ENCODE measurements around the gene ACD. TPM values are rescaled to one million over a fixed set of nuclear protein-coding genes. Genes with fewer than 3 reads are reported as not detected.

ACD gene
- total and polyA plus RNA-seq, 9 of the 15 experiments (the other 6 are each of a cell fraction or from before 2014, with no cell fraction given), result 4.2 to 47.4 (median 19.2) TPM

- no peak for TF ChIP-seq TEAD4 (IDR thresholded peaks at IDR 0.05; ENCODE audit: low read length)
- TF ChIP-seq TEAD4 (CRISPR knock-in tag; IDR thresholded peaks at IDR 0.05; ENCODE audit: borderline replicate concordance), result no peak
- no peak for TF ChIP-seq ZSCAN29 (IDR thresholded peaks at IDR 0.05)
- no peak for TF ChIP-seq TCF7L2 (IDR thresholded peaks at IDR 0.05; ENCODE audit: low read depth, low read length)
- TF ChIP-seq KDM2B (CRISPR knock-in tag; IDR thresholded peaks at IDR 0.05), result no peak
- no peak for TF ChIP-seq TAF9B (IDR thresholded peaks at IDR 0.05; ENCODE audit: partially characterized antibody)
- TF ChIP-seq CREB1 (IDR thresholded peaks at IDR 0.05), result no peak
- no peak for TF ChIP-seq CREB1 (CRISPR knock-in tag; IDR thresholded peaks at IDR 0.05)
- no peak for TF ChIP-seq ELF1 (tag; IDR thresholded peaks at IDR 0.05)
- no peak for TF ChIP-seq DMBX1 (CRISPR knock-in tag; IDR thresholded peaks at IDR 0.05; ENCODE audit: borderline replicate concordance)
- TF ChIP-seq FOSL1 (tag; conservative IDR thresholded peaks at IDR 0.05), result no peak
- peak; percentile 66; the same call in 1 of the 2 replicates for TF ChIP-seq PHF8 (IDR thresholded peaks at IDR 0.05; ENCODE audit: borderline replicate concordance, low read length)
- no peak for TF ChIP-seq BRD9 (IDR thresholded peaks at IDR 0.05; ENCODE audit: low read depth, partially characterized antibody)
- no peak for TF ChIP-seq MAFF (IDR thresholded peaks at IDR 0.05; ENCODE audit: low read length)
- no peak for TF ChIP-seq ARID3A (IDR thresholded peaks at IDR 0.05; ENCODE audit: borderline replicate concordance, low read depth, low read length)
- TF ChIP-seq ZNF408 (CRISPR knock-in tag; IDR thresholded peaks at IDR 0.05; ENCODE audit: low read depth), result no peak
- TF ChIP-seq BHLHE40 (IDR thresholded peaks at IDR 0.05; ENCODE audit: low read length), result no peak
- peak; percentile 44 to 61; a peak in 3 of 4 replicates for TF ChIP-seq NRF1 (conservative IDR thresholded peaks at IDR 0.05 in 1 of 2, IDR thresholded peaks at IDR 0.05 in 1 of 2)
- TF ChIP-seq, protein P1, sequence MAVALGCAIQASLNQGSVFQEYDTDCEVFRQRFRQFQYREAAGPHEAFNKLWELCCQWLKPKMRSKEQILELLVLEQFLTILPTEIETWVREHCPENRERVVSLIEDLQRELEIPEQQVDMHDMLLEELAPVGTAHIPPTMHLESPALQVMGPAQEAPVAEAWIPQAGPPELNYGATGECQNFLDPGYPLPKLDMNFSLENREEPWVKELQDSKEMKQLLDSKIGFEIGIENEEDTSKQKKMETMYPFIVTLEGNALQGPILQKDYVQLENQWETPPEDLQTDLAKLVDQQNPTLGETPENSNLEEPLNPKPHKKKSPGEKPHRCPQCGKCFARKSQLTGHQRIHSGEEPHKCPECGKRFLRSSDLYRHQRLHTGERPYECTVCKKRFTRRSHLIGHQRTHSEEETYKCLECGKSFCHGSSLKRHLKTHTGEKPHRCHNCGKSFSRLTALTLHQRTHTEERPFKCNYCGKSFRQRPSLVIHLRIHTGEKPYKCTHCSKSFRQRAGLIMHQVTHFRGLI (CRISPR knock-in tag; IDR thresholded peaks at IDR 0.05), result no peak
- TF ChIP-seq ZNF175 (CRISPR knock-in tag; IDR thresholded peaks at IDR 0.05; ENCODE audit: low read depth), result no peak
- no peak for TF ChIP-seq ZNF75A (CRISPR knock-in tag; IDR thresholded peaks at IDR 0.05)
- TF ChIP-seq, protein P2, sequence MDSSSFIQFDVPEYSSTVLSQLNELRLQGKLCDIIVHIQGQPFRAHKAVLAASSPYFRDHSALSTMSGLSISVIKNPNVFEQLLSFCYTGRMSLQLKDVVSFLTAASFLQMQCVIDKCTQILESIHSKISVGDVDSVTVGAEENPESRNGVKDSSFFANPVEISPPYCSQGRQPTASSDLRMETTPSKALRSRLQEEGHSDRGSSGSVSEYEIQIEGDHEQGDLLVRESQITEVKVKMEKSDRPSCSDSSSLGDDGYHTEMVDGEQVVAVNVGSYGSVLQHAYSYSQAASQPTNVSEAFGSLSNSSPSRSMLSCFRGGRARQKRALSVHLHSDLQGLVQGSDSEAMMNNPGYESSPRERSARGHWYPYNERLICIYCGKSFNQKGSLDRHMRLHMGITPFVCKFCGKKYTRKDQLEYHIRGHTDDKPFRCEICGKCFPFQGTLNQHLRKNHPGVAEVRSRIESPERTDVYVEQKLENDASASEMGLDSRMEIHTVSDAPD (CRISPR knock-in tag; IDR thresholded peaks at IDR 0.05), result no peak
- TF ChIP-seq TARDBP (IDR thresholded peaks at IDR 0.05), result no peak
- no peak for TF ChIP-seq ZZZ3 (IDR thresholded peaks at IDR 0.05)
- TF ChIP-seq ZBTB8A (IDR thresholded peaks at IDR 0.05; ENCODE audit: partially characterized antibody), result no peak
- TF ChIP-seq KLF16 (IDR thresholded peaks at IDR 0.05), result no peak
These were observed 6.7 kb upstream of the ACD start, which contains the start of the genes C16orf86 and ENKD1 (continued) for GRCh38 chr16:67666559-67667452.

All from K562 (cell line).